SK-N-MC (cell line): Measurements from ENCODE around the gene RBM42.

Source experiments
- DNase-seq: peaks from one replicate; pipeline ENCODE4 v3.0.0-alpha.2; 2011; ENCODE audit warnings: low read depth, low spot score
- H3K27ac ChIP-seq: fragments of 200-600 bp; sonication (generic); 2 replicates; pipeline ENCODE4 v1.5.1; 2016; ENCODE audit warnings: mixed run types
- H3K36me3 ChIP-seq: fragments of 200-600 bp; sonication (generic); 2 replicates; pipeline ENCODE4 v1.6.1; 2017; ENCODE audit warnings: antibody characterized with exemption, low read length, mixed read lengths; ENCODE audit not compliant: insufficient read depth
- H3K4me3 ChIP-seq: fragments of 200-600 bp; sonication (generic); 2 replicates; pipeline ENCODE4 v1.5.1; 2016
- H3K9ac ChIP-seq: fragments of 200-600 bp; sonication (generic); 2 replicates; pipeline ENCODE4 v1.8.0; 2017; ENCODE audit warnings: mixed run types, mixed read lengths; ENCODE audit not compliant: insufficient read length
- H3K9me3 ChIP-seq: fragments of 200-600 bp; sonication (generic); 2 replicates; pipeline ENCODE4 v1.6.1; 2017; ENCODE audit warnings: low read depth, mild to moderate bottlenecking, antibody characterized with exemption, low read length, moderate library complexity, mixed read lengths
- EZH2 ChIP-seq: fragments of 200-600 bp; sonication (generic); IDR thresholded peaks from one replicate; pipeline ENCODE4 v1.6.1; 2017; ENCODE audit warnings: antibody characterized with exemption
- FOXP2 ChIP-seq: optimal IDR thresholded peaks from 2 replicates; pipeline ENCODE3; 2011; ENCODE audit warnings: mild to moderate bottlenecking, moderate library complexity; ENCODE audit not compliant: insufficient read depth; ENCODE audit errors: extremely low read length, control extremely low read depth
- POLR2AphosphoS5 ChIP-seq: IDR thresholded peaks from 2 replicates; pipeline ENCODE4 v1.6.1; 2012; ENCODE audit warnings: mild to moderate bottlenecking, low read depth, low read length, borderline replicate concordance

Gene RBM42

DNA sequence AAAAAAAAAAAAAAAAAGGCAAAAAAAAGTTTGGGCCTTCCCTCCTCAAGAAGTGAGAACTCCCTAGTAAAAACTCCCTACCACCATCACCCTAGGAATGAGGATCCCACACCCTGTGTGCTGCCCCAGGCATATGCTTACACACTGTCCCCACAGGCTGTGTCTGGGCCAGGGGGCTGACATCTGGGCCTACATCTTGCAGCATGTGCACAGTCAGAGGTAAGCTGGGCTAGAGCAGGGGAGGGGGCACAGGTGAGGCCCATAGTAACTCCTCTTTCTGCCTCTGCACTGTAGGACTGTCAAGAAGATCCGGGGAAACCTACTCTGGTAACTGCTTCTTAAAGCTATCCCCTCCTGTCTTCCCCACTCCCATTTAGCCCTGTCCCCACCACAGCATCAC is 15.3 kb upstream of the RBM42 start:
- no peak for DNase-seq
- Histone ChIP-seq H3K27ac (no peak overlapping the region), H3K9me3 (no peaks in the 10 kb centered on the region), H3K36me3 (no peaks in the 10 kb centered on the region; the same call in 1 of the 2 replicates), H3K9ac (no peak overlapping the region), H3K4me3 (peak overlapping the region; percentile 97)
- TF ChIP-seq POLR2AphosphoS5 = no peak

DNA sequence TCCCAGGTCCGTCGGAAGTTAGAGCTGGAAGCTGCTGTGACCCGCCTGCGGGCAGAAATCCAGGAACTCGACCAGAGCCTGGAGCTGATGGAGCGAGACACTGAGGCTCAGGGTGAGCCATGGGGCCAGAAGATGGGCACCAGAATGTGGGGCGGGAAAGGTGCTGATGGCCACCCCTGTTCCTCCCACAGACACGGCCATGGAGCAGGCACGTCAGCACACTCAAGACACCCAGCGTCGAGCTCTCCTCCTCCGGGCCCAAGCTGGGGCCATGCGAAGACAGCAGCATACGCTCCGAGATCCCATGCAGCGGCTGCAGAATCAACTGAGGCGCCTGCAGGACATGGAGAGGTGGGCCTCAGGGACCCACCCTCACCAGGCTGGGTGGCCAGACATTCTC is 13.8 kb upstream of the RBM42 start:
- no peak overlapping the region for H3K9ac ChIP-seq
- no peak overlapping the region for H3K27ac ChIP-seq
- no peaks in the 10 kb centered on the region; the same call in 1 of the 2 replicates for H3K36me3 ChIP-seq
- H3K9me3 ChIP-seq = no peaks in the 10 kb centered on the region
- no peak for TF ChIP-seq EZH2
- TF ChIP-seq FOXP2 = no peak
- TF ChIP-seq POLR2AphosphoS5 = no peak
- DNase-seq = no peak
- H3K4me3 ChIP-seq = no peak overlapping the region

DNA sequence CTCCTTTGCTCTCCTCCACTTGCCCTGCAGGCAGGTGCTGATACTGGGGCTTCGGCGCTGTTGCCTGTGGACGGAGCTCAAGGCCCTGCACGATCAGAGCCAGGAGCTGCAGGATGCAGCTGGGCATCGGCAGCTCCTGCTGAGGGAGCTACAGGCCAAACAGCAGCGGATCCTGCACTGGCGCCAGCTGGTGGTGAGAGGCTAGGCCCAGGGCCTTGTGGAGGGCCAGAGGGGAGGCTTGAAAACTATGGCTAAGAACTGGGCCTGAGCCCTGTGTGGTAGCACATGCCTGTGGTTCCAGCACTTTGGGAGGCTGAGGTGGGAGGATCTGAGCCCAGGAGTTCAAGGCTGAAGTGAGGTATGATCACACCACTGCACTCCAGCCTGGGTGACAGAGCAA is 10.0 kb upstream of the RBM42 start:
- TF ChIP-seq EZH2 (no peak), POLR2AphosphoS5 (no peak), FOXP2 (no peak)
- Histone ChIP-seq H3K27ac (no peak overlapping the region), H3K9ac (no peak overlapping the region), H3K36me3 (no peaks in the 10 kb centered on the region; the same call in 1 of the 2 replicates), H3K4me3 (no peak overlapping the region), H3K9me3 (no peaks in the 10 kb centered on the region)
- DNase-seq = no peak

DNA sequence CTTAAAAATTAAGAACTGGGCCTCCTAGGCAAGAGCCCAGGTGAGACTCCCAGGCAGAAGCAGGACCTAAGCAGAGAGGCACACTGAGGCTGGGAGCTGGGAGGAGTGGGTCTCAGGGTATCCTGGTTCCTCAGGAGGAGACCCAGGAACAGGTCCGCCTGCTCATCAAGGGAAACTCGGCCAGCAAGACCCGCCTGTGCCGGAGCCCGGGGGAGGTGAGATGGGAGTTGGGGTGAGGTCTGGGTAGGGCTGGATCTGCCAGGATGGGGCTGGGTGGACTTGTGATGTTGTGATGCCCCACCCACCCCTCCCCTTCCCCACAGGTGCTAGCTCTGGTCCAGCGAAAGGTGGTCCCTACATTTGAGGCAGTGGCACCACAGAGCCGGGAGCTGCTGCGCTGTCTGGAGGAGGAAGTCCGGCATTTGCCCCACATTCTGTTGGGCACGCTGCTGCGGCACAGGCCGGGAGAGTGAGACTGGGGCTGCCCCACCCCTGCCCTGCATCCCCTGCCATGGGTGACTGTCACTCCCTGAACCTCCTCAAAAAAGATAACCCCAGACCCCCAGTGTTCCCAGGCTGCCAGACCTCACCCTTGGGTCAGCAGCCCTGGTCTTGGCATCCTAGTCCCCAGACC is 9.4 kb upstream of the RBM42 start:
- Histone ChIP-seq H3K4me3 (no peak overlapping the region), H3K36me3 (no peaks in the 10 kb centered on the region; the same call in 1 of the 2 replicates), H3K27ac (no peak overlapping the region), H3K9me3 (no peaks in the 10 kb centered on the region), H3K9ac (no peak overlapping the region)
- no peak for DNase-seq
- no peak for TF ChIP-seq FOXP2
- TF ChIP-seq EZH2 = no peak
- TF ChIP-seq POLR2AphosphoS5 = no peak

DNA sequence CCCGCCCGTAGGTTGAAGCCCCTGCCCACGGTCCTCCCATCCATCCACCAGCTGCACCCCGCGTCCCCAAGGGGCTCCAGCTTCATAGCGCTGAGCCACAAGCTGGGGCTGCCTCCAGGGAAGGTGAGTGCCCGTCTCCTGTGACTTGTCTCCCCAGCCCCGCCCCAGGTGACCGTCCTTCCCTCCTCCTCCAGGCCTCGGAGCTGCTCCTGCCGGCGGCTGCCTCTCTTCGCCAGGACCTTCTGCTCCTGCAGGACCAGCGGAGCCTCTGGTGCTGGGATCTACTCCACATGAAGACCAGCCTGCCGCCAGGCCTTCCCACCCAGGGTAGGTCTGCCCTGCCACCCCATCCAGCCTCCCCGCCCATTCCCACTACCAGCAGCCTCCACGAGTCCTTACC is 8.8 kb upstream of the RBM42 start:
- Histone ChIP-seq H3K27ac (no peak overlapping the region), H3K9ac (no peak overlapping the region), H3K36me3 (no peaks in the 10 kb centered on the region; the same call in 1 of the 2 replicates), H3K4me3 (no peak overlapping the region), H3K9me3 (no peaks in the 10 kb centered on the region)
- DNase-seq = no peak
- TF ChIP-seq POLR2AphosphoS5 (no peak), FOXP2 (no peak), EZH2 (no peak)

DNA sequence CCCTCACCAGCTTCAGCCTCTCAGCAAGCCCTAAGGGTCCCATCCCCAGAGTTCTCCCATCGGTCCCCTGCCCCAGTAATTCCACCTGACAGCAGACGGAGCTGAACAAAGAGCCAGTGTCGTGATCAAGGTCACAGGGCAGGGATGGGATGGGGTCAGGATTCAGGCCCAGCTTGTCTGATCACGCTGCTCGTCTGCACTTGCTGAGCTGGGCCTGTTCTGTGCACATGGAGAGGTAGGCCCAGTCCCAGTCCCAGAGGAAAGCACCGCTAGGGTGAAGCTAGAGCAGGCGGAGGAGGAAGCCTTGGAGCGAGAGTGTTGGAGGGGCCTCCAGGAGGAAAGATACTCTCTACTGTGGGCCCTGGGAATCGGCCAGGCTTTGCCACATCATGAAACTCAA is 7.1 kb upstream of the RBM42 start:
- no peak for TF ChIP-seq POLR2AphosphoS5
- no peak for TF ChIP-seq EZH2
- no peak for TF ChIP-seq FOXP2
- H3K9me3 ChIP-seq = no peaks in the 10 kb centered on the region
- no peak overlapping the region for H3K4me3 ChIP-seq
- no peak for DNase-seq
- no peak overlapping the region for H3K9ac ChIP-seq
- no peaks in the 10 kb centered on the region; the same call in 1 of the 2 replicates for H3K36me3 ChIP-seq
- no peak overlapping the region for H3K27ac ChIP-seq

DNA sequence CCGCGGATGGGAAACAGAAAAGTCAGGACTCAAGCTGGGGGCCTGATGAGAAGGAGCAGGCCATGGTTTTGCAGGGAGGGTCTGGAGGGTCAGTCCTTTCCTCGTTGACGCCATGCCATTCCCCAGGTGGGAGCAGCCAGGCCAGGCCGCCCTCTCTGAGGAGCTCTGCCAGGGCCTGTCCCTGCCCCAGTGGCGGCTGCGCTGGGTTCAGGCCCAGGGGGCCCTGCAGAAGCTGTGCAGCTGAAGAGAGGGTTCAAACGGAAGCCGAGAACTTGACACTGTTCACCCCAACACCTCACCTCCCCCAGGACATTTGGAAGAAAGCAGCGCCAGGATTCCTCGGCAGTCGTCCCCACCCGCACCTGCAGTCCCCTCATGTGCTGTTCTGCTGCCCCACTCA is 6.1 kb upstream of the RBM42 start:
- H3K27ac ChIP-seq = no peak overlapping the region
- no peak overlapping the region for H3K4me3 ChIP-seq
- H3K9me3 ChIP-seq = no peaks in the 10 kb centered on the region
- TF ChIP-seq POLR2AphosphoS5 (no peak), FOXP2 (no peak), EZH2 (no peak)
- H3K36me3 ChIP-seq = no peaks in the 10 kb centered on the region; the same call in 1 of the 2 replicates
- no peak for DNase-seq
- H3K9ac ChIP-seq = no peak overlapping the region

DNA sequence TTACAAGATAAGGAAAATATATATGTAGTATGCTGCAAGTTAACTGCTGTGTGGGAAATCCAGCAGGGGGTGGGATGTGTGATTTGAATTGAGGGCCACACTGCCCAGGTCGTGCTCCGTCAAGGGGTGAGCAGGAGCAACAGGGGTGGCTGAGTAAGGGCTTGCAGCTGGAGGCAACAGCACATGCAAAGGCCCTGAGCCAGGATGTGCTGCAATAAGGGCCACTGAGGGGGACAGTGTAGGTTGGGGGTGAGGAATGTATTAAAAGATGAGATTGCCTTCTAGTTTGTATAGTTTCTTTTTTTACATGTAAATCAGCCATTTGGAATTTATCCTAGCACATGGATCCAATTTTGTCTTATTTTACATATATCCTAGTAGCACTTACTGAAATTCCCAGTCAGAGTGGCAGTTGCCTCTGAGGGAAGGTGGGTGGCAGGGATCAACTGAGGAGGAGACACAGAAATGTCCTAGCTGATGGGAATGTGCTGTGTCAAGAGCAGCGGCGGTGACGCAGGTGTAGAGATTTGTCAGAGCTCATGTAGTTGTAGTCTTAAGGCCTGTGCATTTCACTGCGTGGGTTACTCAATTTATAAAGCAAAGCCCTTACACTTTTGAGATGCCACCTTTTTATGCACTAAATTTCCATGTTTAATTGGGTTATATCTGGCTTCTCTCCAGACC is 5.4 kb upstream of the RBM42 start:
- Histone ChIP-seq H3K27ac (no peak overlapping the region), H3K36me3 (no peaks in the 10 kb centered on the region), H3K9me3 (no peaks in the 10 kb centered on the region), H3K4me3 (no peak overlapping the region), H3K9ac (no peak overlapping the region)
- TF ChIP-seq EZH2 (no peak), POLR2AphosphoS5 (no peak), FOXP2 (no peak)
- DNase-seq = no peak
